Mucosa of descending colon (tissue), 3 donors: ENCODE measurements around the gene TNK2. TPM values are rescaled to one million over a fixed set of nuclear protein-coding genes. Genes with fewer than 3 reads are reported as not detected.
"Not testable (repeated sequence)": the region's sequence is repeated elsewhere in the genome, so short reads cannot be mapped to it uniquely, and the experiment has no call there.

Experiments used
- ATAC-seq: fragments of 200-7000 bp; cut with Tn5 transposase; one replicate; pipeline ENCODE4 v1.9.1; 2020; ENCODE audit warnings: mild to moderate bottlenecking, moderate library complexity
- DNase-seq, 3 donors: peaks; one replicate each; pipeline ENCODE4 v3.0.0-alpha.2; 2020
- H3K36me3 ChIP-seq: fragments of 200-600 bp; one replicate; pipeline ENCODE4 v1.8.0; 2021; ENCODE audit warnings: low read depth, mild to moderate bottlenecking
- H3K4me1 ChIP-seq: fragments of 200-600 bp; one replicate; pipeline ENCODE4 v1.8.0; 2021; ENCODE audit warnings: low read depth, mild to moderate bottlenecking
- H3K4me3 ChIP-seq: fragments of 200-600 bp; one replicate; pipeline ENCODE4 v1.8.0; 2021; ENCODE audit warnings: mild to moderate bottlenecking
- H3K9me3 ChIP-seq: fragments of 200-600 bp; one replicate; pipeline ENCODE4 v1.8.0; 2021; ENCODE audit warnings: mild to moderate bottlenecking
- CTCF ChIP-seq: fragments of 200-600 bp; IDR thresholded peaks from one replicate; pipeline ENCODE4 v1.8.0; 2022; ENCODE audit warnings: antibody characterized with exemption, mild to moderate bottlenecking
- intact Hi-C, 2 donors: fragments of 100-400 bp; cut with DNase I in 1 of 2; cut with micrococcal nuclease in 1 of 2; formaldehyde crosslinking; loops; one replicate each; pipeline versions ENCODE4 v1.11.0 to v1.11.1; 2022; cut with DNase I, micrococcal nuclease
- total RNA-seq, 3 donors: library from RNA; stranded (reverse); fragmentation: NEBNext Ultra II Directional in 2 of 3; extraction: Animal tissue kit (Norgen Biotek cat#: 25700) in 2 of 3; gene quantifications; one replicate each; pipeline versions ENCODE4 v1.2.1 to v1.2.4, GENCODE V29; 2021 to 2023
- donor health status: DM: no; HTN: no; CAD: no; lungs with moderate emphysema.
- donor health status: DM: no; HTN: no; CAD: no.
- donor health status: DM: no; HTN: yes; CAD: no.

Gene TNK2
- total RNA-seq, 3 donors from 2014 or later: 16.8 to 61.1 (median 28.0) TPM

- Histone ChIP-seq H3K9me3 (no peaks in the 10 kb centered on the region), H3K4me3 (no peak overlapping the region), H3K36me3 (no peaks in the 10 kb centered on the region), H3K4me1 (peaks cover 11% of the 10 kb centered on the region)
- ATAC-seq (no peak), DNase-seq (peak in 1 of 3 donors; percentile 46)
- intact Hi-C loops: no loop called here
- no peak for TF ChIP-seq CTCF
These were observed 32.7 kb downstream of the TNK2 start for GRCh38 chr3:195875482-195876236.

DNA sequence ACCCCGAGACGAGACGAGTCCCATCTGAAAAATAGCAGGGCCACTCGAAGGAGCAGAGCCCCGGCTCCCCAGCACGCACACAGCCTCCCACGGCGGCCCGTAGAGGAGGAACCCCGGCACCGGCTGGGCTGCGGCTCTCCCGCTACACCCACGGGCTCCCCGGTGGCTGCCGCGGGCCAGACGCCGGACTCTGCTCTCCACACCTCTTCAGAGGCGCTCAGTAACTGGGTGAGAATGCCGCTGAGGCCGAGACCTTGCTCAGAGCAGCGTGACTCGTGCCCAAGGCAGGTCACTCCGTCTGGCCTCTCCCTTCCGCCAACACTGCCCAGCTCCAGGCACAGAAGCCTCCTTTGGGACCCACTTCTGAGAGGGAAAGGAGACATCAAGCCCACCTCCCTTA, 34.4 kb downstream of the TNK2 start:
- Histone ChIP-seq H3K36me3 (no peaks in the 10 kb centered on the region), H3K9me3 (no peaks in the 10 kb centered on the region), H3K4me1 (peaks cover 7% of the 10 kb centered on the region), H3K4me3 (no peak overlapping the region)
- TF ChIP-seq CTCF: no peak
- intact Hi-C loops: no loop called here
- DNase-seq (peak in 1 of 3 donors; percentile 50), ATAC-seq (no peak)

GRCh38 chr3:195873281-195873887, 35.0 kb downstream of the TNK2 start:
- TF ChIP-seq CTCF: no peak
- DNase-seq: peak in 1 of 3 donors; percentile 49
- H3K9me3 ChIP-seq: no peaks in the 10 kb centered on the region
- ATAC-seq: no peak
- intact Hi-C loops: no loop called here
- H3K4me3 ChIP-seq: no peak overlapping the region
- no peaks in the 10 kb centered on the region for H3K36me3 ChIP-seq
- H3K4me1 ChIP-seq: peaks cover 5% of the 10 kb centered on the region

DNA sequence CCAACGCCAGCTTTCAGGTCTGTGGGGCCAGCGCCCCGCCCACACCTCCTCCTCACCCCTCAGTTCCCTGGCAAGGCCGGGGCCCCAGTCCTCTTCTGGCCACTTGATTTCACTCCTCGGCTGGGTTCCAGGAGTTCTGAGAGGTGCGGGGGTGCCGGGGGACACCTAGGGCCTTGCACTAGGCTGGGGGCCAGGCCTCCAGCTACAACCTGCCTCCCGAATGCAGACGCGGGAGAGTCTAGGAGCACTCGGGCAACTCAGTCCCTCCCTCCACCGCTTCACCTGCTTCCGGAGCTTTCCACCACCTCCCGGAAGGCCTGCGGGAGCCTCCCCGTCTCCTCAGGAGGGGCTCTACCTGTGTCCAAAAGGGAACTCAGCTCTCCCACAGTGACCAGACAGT, 35.6 kb downstream of the TNK2 start:
- Histone ChIP-seq H3K4me3 (no peak overlapping the region), H3K9me3 (no peaks in the 10 kb centered on the region), H3K4me1 (peaks cover 4% of the 10 kb centered on the region), H3K36me3 (no peaks in the 10 kb centered on the region)
- intact Hi-C loops: no loop called here
- no peak for DNase-seq
- TF ChIP-seq CTCF: no peak
- no peak for ATAC-seq

GRCh38 chr3:195872097-195872496, 36.3 kb downstream of the TNK2 start:
- no peak for TF ChIP-seq CTCF
- H3K36me3 ChIP-seq: no peaks in the 10 kb centered on the region
- no peaks in the 10 kb centered on the region for H3K9me3 ChIP-seq
- DNase-seq (peak in 1 of 3 donors; percentile 40), ATAC-seq (no peak)
- no peak overlapping the region for H3K4me3 ChIP-seq
- no peaks in the 10 kb centered on the region for H3K4me1 ChIP-seq
- intact Hi-C loops: no loop called here

DNA sequence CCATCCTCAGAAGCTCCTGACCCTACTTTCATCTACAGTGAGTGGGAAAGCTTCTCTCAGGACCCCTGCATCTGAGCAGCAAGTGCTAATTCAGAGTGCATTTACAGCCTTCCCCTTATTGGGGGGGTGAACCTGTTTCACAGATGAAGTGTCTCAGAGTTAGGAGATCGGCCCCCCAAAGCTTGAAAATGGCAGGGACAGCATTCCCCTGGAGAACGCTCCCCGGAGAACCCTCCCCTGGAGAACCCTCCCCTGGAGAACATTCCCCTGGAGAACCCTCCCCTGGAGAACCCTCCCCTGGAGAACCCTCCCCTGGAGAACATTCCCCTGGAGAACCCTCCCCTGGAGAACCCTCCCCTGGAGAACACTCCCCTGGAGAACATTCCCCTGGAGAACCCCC, 36.7 kb downstream of the TNK2 start:
- ATAC-seq, intact Hi-C loops, DNase-seq, H3K36me3 ChIP-seq, H3K9me3 ChIP-seq, H3K4me3 ChIP-seq, H3K4me1 ChIP-seq: not testable (repeated sequence)
